Measurements from ENCODE around the gene TMEM52.

The TMEM52 gene

DNA sequence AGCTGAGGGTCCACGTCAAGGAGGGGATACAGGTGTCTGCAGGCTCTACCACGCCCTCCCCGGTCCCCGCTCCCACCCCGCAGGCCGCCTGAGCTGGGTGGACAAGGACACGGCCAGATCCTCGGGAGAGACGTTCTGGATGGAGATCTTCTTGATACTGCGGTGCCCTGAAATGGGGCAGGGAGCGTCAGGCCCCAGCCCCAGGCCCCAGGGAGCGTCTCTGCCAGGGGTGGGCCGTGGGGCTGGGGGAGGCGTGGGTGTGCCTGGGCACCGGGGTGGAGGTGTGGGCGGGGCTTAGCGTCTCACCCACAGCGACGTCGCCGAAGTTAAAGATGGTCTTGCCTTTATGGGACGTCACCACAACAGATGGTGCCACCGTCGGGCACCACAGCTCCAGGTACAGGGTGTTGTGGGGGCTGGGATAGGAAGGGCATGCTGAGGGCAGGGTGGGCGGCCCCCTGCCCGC is 7.3 kb upstream of the TMEM52 start:
- no peak for DNase-seq

DNA sequence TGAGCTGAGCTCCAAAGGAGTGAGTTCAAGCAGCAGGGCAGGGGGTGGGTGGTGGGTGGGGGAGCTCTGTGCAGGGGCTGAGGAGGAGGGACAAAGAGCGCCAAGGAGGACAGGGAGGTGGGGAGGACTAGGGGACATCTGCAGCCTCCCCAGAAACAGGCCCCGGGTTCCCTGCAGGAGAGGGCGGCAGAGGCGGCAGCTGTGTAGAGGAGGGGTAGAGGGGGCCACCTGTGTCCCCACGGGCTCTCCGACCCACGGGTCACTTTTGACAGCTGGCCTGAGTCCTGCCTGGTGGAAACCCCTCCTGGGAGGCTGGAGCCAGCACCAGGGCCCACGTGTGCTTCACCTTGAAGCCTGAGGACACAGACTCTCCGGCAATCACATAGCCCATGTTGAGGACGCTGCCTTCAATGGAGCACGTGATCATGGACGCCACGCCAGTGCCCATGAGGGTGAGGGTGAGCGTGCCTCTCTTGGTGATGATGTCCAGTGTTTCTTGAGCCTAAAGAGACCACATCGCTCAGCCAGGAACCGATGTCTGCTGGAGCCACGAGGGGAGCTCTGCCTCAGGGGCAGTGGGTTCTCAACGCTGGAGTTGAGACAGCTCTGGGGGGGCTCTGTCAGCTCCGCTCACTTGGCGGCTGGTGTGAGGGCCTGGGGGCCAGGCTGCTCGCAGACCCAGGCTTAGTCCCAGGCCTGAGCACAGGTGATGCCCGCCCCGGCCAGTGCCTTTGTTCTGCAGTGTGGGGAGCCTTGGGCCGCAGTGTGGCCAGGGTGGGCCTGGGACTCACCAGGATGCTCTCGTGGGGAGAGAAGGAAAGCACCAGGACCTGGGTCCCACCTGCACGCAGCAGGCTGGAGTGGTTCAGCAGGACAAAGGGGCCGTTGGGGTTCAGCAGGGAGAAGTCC is 6.6 kb upstream of the TMEM52 start:
- no peak for DNase-seq

- DNase-seq: no peak
These were observed 5.8 kb upstream of the TMEM52 start for GRCh38 chr1:1924849-1925248.

DNA sequence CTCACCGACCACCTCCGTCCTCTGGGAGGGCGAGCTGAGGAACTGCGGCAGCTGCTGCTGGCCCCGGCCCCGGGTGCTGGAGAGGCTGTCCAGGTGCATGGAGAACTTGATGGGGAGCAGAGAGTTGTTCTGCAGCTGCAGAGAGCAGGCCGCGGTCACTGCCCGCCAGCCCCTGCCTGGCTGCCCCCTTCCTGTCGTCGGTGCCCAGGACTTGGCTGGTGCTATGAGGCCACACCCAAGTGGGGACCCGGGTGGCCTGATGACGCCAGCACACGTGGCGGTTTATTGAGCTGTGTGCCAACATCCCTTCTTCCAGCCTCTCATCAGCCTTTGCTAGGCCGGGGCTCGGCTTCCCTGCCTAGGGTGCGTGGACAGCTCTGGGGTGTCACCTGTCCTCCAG is 5.3 kb upstream of the TMEM52 start:
- DNase-seq: no peak

- DNase-seq: no peak
These were observed 4.1 kb upstream of the TMEM52 start for GRCh38 chr1:1922956-1923833.

- no peak for DNase-seq
These were observed 3.5 kb upstream of the TMEM52 start for GRCh38 chr1:1922702-1922955.

GRCh38 chr1:1921901-1922701 is 3.0 kb upstream of the TMEM52 start:
- no peak for DNase-seq

GRCh38 chr1:1921459-1921862 is 2.4 kb upstream of the TMEM52 start:
- no peak for DNase-seq

DNA sequence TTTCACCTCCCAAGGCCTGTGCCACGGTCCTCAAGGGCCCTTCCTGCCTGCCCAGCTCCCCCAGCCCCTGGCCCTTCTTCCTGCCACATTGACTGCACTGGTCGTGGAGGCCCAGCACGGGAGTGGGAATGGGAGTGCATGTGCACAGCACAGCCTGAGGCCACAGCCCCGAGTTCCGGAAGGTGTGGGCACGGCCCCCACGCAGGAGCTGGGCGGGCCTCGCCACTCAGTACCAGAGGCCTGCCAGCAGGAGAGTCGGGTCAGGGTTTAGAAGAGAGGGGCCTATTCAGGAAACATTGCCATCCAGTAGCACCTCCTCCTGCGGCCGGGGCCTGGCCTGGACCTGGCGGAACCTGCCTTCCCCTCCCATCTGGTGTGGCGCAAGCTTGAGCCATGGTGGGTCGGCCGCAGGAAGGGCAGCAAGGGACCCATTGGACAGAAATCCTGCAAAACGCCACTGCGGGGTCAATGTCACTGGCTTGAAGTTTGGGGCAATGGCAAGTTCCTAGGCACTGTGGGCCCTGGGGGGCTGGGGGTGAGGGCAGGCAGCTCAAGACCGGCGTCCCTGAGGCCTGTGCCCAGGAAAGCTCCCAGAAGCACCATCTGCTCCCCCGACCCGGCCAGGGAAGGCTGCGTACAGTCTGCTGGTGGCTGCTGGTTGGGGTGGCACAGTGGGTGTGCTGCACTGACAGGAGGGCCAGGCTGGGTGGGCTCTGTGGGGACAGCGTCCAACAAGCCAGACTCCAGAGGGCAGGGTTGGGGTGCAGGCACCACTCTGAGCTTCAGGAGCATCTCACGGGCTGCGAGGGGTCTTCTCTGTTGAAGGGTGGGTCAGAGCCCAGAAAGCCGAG is 1.8 kb upstream of the TMEM52 start:
- no peak for DNase-seq

GRCh38 chr1:1920057-1920607 is 1.1 kb upstream of the TMEM52 start:
- no peak for DNase-seq

DNA sequence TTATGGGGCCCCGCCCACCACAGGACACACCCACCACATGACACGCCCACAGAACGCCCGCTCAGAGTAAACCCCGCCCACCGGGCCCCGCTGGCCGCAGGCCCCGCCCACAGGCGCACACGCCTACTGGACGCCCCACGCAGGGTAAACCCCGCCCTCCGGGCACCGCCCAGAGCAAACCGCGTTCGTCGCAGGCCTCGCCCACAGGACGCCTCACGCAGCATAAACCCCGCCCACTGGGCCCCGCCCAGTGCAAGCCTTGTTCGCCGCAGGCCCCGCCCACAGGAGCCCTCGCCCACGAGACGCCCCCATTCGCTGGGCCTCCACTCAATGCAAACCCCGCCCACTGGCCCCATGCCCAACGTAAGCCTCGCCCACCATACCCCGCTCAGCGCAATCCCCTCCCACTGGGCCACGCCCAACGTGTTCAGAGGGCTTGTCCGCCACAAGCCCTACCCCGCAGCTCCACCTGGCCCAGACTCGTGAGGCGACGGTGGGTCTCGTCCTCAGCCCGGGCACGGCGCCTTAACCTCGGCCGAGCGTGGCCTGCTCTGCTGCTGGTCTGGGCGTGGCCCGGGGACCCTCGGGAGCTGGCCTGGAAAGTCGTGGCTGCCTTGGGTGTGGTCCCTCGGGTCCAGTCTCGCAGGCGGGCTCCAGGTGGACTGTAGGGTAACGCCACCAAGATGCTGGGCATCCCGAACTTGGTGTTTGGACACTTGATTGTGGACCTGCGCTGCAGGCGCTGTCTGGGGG is 401 bp upstream of the TMEM52 start:
- DNase-seq: peak; percentile 99

DNA sequence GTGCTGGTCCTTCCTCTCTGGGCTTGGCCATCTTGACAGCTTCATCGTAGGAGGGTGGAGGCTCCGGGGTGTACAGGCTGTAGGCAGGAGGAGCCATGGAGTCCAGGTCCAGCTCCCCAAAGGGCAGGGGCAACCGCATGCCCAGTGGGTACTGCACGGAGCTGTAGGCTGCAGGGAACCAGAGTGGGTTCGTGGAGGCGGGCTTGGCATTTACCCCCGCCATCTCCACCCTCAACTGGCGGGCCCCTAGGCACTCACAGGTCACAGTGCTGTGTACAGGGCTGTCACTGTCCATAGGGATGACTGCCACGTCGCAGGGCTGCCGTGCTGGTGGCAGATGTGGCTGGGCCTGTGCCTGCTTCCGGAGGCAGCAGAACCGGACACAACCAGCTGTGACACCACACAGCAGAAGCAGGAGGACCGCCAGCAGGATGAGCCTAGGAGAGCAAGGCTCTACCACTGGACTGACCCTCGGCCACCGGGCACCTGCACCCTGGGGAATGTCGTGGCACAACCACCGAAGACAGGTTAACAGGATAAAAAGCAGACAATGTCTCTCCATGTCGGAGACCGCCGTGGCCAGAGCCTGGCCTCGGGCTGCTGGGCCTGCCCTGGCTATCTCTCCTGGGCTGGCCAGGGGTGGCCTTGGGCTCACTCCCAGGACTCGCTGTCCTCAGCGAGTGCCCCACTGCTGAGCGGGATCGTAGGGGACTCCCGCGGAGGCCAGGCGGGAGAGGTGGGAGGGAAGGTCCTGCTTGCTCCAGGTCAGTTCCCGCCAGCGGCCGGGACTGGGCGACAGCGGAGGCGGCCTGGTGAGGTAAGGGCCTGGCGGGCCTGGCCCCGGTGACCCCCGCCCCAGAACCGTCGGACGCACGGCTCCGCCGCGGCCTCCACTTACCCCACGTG is 831 bp downstream of the TMEM52 start:
- no peak for DNase-seq

DNA sequence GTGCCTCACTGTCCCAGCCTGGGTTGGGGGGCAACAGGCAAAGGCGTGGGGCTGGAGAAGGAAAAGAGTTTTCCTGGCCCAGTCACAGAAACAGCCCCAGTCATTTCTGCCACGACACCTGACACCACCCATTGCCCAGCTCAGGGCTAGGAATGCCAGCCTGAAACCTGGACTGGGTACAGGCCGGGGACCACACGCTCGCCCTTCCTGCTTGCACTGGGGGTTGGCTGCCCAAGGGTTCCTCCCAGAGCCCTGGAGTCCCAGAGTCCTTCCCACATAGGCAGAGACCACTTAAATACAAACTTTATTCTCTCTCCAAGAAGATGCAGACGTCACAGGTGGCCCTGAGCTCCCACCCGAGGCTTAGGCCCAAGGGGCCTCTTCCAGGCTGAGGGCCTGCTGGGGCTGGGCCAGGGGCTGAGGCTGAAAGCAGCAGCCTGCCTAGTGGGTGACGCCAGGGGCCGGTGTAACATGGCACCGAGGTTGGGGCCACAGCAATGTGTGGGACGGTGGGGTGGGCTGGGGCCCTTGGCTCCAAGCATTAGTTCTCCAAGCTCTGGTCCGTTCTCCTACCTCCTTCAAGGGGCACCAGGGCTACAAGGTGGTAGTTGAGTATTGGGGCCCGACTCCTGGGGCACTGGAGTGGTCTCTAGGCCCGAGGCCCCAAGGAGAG is 1.6 kb downstream of the TMEM52 start:
- DNase-seq: no peak

DNA sequence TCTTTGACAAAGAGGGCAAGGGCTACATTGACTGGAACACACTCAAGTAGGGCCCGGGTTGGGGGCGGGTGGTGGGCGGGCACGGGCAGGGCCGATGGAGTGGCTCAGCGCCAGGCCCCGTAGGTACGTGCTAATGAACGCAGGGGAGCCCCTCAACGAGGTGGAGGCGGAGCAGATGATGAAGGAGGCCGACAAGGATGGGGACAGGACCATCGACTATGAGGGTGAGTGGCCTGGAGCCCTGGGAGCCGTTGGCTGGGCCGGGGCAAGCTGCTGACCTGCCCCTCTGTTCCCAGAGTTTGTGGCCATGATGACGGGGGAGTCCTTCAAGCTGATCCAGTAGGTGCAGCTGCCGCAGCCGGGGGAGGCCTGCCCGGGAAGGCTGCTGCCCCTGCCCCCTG is 2.2 kb downstream of the TMEM52 start:
- DNase-seq: no peak

DNA sequence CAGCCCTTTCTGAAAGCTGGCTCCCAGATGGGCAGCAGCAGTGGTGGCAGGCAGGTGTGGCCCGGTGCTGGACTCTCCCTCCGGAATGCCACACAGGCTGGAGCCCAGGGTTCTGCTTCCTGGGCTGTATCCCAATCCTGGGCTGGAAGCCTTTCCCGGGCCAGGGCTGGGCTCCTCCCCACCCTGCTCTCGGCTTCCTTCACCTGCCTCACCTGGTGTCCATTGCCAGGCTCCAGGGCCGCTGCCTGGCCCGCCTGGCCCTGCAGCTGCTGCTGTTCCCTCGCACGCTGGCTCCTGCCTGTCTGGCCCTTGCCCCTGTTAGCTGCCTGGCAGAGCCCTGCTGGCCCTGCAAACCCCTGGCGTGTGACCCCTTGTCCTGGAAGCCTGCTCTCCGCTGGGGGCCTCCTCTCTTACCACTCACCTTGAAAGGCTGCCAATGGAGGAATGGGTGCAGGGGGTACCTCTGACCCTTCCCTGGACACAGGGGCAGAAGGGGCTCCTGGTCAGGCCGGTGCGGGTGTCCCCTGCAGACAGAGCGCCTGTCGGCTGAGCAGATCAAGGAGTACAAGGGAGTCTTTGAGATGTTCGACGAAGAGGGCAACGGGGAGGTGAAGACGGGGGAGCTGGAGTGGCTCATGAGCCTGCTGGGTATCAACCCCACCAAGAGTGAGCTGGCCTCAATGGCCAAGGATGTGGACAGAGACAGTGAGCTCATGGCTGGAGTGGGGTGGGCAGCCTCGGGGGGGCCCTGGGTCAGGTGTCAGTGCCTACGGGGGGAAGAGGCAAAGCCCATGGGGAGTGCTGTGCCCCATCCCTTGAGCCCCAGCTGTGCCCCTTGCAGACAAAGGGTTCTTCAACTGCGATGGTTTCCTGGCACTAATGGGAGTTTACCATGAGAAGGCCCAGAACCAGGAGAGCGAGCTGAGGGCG is 2.9 kb downstream of the TMEM52 start:
- no peak for DNase-seq

DNA sequence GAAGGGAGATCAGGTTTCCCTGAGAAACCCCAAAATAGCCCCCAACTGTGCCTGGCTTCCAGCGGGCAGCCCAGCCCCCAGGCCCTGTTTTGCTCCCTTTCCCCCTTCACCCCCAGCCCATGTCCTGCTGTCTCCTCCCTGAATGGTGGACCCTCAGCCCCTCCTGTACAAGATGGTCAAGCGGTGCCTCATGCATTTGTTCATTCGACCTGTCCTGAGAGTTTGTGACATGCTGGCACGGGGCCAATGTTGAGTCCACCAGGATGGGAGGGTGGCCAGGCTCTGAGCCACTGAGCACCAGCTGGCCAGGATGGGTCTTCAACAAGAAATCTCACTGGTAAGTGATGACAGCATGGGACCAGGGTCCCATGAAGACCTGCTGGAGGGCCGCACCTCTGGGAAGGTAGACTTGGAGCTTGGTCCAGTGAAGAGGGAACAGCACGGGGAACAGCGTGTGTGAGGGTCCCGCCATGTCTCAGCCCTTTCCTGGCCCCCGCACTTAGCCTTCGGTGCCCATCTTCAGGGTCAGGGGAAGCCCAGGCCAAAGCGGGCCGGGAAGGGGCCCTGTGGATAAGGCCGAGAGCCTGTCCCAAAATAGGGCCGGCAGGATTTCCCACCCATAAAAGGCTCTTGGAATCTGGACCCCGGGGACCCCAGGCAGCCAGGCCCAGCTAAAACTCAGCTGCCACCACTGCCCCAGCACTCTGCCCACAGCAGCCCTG is 3.9 kb downstream of the TMEM52 start, which contains the start of gene CALML6:
Gene CALML6 (plus strand): TSS at position 290 of the 722 bp plus-strand sequence. CDS start 21 bp downstream, at position 311.
- no peak for DNase-seq

Data from activated CD4-positive, alpha-beta T cell treated with anti-CD3 and anti-CD28 coated beads for 48 hours (primary cell).